A673 (cell line): ENCODE data around the gene TDRKH. TPM values are rescaled to one million over a fixed set of nuclear protein-coding genes. Genes with fewer than 3 reads are reported as not detected.

Experiments
- BruUV-seq: library from RNA; stranded (reverse); fragments of 400-500 nt; replicated peaks from 2 replicates; lab custom pipeline; 2021; lab: Mats Ljungman, UMichigan
- CTCF ChIA-PET: fragments of 300-600 bp; sonication (Branson Sonifier 250); formaldehyde crosslinking; loops from one replicate; lab custom pipeline; 2022; ENCODE audit warnings: antibody characterized with exemption; lab: Charles Lee
- POLR2A ChIA-PET: fragments of 300-600 bp; sonication (Branson Sonifier 250); formaldehyde crosslinking; loops from one replicate; lab custom pipeline; 2022; ENCODE audit warnings: antibody characterized with exemption; ENCODE audit not compliant: low non-redundant PET; lab: Charles Lee
- DNase-seq: peaks from one replicate; pipeline ENCODE4 v3.0.0-alpha.2; 2015; ENCODE audit warnings: low spot score
- H3K27ac ChIP-seq: fragments of 200-600 bp; sonication (generic); 2 replicates; pipeline ENCODE4 v1.5.1; 2016; ENCODE audit warnings: mixed run types, low read depth, mild to moderate bottlenecking, mixed read lengths, antibody characterized with exemption, low read length; ENCODE audit not compliant: poor library complexity, severe bottlenecking
- H3K27me3 ChIP-seq: fragments of 200-600 bp; sonication (generic); replicated peaks from 2 replicates; pipeline ENCODE4 v1.6.1; 2017; ENCODE audit warnings: mixed run types, low read depth, mild to moderate bottlenecking, mixed read lengths, antibody characterized with exemption, low read length; ENCODE audit not compliant: insufficient read depth, poor library complexity
- H3K36me3 ChIP-seq: fragments of 200-600 bp; sonication (generic); 2 replicates; pipeline ENCODE4 v1.6.1; 2016; ENCODE audit warnings: mixed run types, mild to moderate bottlenecking, mixed read lengths, antibody characterized with exemption, low read length; ENCODE audit not compliant: insufficient read depth, poor library complexity, severe bottlenecking
- H3K4me1 ChIP-seq: fragments of 200-600 bp; sonication (generic); 2 replicates; pipeline ENCODE4 v1.6.1; 2017; ENCODE audit warnings: mixed run types, mild to moderate bottlenecking, mixed read lengths, antibody characterized with exemption, low read length; ENCODE audit not compliant: insufficient read depth, poor library complexity, severe bottlenecking
- H3K4me3 ChIP-seq: fragments of 200-600 bp; sonication (generic); 2 replicates; pipeline ENCODE4 v1.5.1; 2016; ENCODE audit warnings: low read depth, mixed run types, mild to moderate bottlenecking, mixed read lengths, low read length; ENCODE audit not compliant: poor library complexity, severe bottlenecking
- H3K9me3 ChIP-seq: fragments of 200-600 bp; sonication (generic); 2 replicates; pipeline ENCODE4 v1.6.1; 2016; ENCODE audit warnings: mixed run types, low read depth, mild to moderate bottlenecking, mixed read lengths, antibody characterized with exemption, low read length; ENCODE audit not compliant: poor library complexity, severe bottlenecking
- CTCF ChIP-seq: fragments of 300-800, 200-600 bp; sonication (generic); conservative IDR thresholded peaks from 2 replicates; pipeline ENCODE4 v1.5.1; 2017; ENCODE audit warnings: low read depth, mild to moderate bottlenecking, antibody characterized with exemption, low read length, moderate library complexity, mixed read lengths
- EZH2 ChIP-seq: fragments of 200-600 bp; sonication (generic); IDR thresholded peaks from 2 replicates; pipeline ENCODE4 v1.6.1; 2017; ENCODE audit warnings: borderline replicate concordance, low read depth, mild to moderate bottlenecking, mixed read lengths, antibody characterized with exemption, low read length; ENCODE audit not compliant: poor library complexity, severe bottlenecking
- intact Hi-C: fragments of 100-400 bp; cut with micrococcal nuclease; formaldehyde crosslinking; loops from one replicate; pipeline ENCODE4 v1.10.0; 2022; ENCODE audit not compliant: unreplicated experiment
- total RNA-seq: library from RNA; stranded (reverse); gene quantifications from 2 replicates; pipeline ENCODE4 v1.2.3, GENCODE V29; 2021

Gene TDRKH
- total RNA-seq, 1 experiment from 2014 or later, result 2.1 TPM

- POLR2A ChIA-PET, result no interaction called here
- Histone ChIP-seq H3K4me3 (no peak overlapping the region), H3K27me3 (peaks cover 49% of the 10 kb centered on the region), H3K36me3 (no peaks in the 10 kb centered on the region), H3K4me1 (no peaks in the 10 kb centered on the region), H3K9me3 (no peaks in the 10 kb centered on the region), H3K27ac (no peak overlapping the region)
- no peak for DNase-seq
- TF ChIP-seq EZH2 (no peak), CTCF (no peak)
- intact Hi-C loops, result no loop called here
- BruUV-seq, result no TSS peak
- CTCF ChIA-PET, result no interaction called here
Observed at GRCh38 chr1:151807131-151807530, 16.8 kb upstream of the TDRKH start.

- no peak overlapping the region for H3K27ac ChIP-seq
- no peaks in the 10 kb centered on the region for H3K36me3 ChIP-seq
- ChIA-PET CTCF (no interaction called here), POLR2A (no interaction called here)
- no peaks in the 10 kb centered on the region for H3K9me3 ChIP-seq
- intact Hi-C loops, result no loop called here
- no TSS peak for BruUV-seq
- no peak for TF ChIP-seq CTCF
- no peak for TF ChIP-seq EZH2
- no peak for DNase-seq
- no peak overlapping the region for H3K4me3 ChIP-seq
- no peaks in the 10 kb centered on the region for H3K4me1 ChIP-seq
- H3K27me3 ChIP-seq, result peaks cover 58% of the 10 kb centered on the region
Observed at GRCh38 chr1:151806170-151806569, 15.9 kb upstream of the TDRKH start.

DNA sequence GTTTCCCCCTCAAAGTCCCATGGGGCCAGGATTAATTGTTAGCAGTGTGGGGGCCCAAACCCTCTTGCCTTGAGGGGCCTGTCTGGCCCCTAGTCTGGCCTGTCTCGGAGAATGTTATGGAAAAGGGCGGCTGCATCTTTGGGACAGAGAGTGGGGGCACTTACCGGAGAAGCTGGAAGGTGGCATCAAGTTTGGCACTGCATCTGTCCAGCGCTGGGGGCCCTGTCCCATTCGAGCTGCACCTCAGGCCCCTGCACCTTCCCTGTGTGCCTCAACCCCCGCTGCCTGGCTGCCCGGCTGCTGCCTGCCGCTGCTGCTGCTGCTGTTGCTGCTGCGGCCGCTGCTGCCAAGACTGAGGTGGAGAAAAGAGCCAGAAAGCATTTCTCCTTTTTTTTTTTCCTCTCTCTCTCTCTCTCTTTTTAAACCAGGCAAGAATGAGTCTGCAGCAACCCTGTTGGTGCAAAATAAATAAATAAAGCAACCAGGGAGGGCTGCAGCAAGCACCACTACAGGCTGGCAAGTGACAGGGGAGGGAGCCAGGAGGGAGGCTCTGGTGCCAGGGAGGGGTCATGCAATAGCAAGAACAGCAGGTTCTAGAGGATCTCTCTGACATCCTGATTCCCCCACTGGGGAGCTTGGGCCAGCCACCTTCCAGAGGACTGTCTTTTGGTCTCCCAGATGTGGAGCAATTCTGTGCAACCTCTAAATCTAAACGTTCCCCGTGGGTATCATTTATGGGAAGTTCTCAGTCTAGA is 14.9 kb upstream of the TDRKH start, which contains the start of gene LINGO4:
LINGO4 (minus strand) TSS at position 354 of the 755 bp plus-strand sequence. CDS start 2,715 bp downstream, outside the sequence.
- Histone ChIP-seq H3K4me3 (no peak within 1 kb of the TSS), H3K9me3 (no peaks in the 10 kb centered on the region), H3K27ac (no peak within 1 kb of the TSS), H3K4me1 (no peaks in the 10 kb centered on the region), H3K36me3 (no peaks in the 10 kb centered on the region), H3K27me3 (peaks cover 68% of the 10 kb centered on the region)
- ChIA-PET CTCF (no interaction called here), POLR2A (no interaction called here)
- BruUV-seq, result no TSS peak
- intact Hi-C loops, result no loop called here
- TF ChIP-seq EZH2, result no peak
- TF ChIP-seq CTCF, result no peak
- DNase-seq, result no peak
